ENCODE measurements around the gene SMAP1.
"Not testable (repeated sequence)": the region's sequence is repeated elsewhere in the genome, so short reads cannot be mapped to it uniquely, and the experiment has no call there.

Gene SMAP1

DNA sequence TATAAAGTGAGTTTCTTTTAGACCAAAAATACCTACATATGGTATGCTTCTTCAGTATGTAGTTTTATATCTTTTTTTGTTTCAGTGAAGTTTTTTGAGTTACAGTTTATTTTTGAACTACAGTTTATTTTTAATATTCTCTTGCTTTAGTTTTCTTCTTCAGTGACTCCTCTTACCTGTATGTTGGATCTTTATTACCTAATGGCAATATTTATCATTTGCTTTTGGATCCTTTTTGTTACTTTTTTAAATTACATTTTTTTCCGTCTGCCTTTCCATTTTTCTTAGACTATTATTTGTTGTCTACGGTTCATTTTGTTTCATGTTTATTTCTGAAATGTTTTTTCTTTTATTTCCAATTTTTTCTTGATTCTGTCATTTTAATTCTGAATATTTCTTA, 71.9 kb downstream of the SMAP1 start:
- Histone ChIP-seq H3K36me3 (ENCODE audit: insufficient read depth, insufficient read length, low read length) (no peaks in the 10 kb centered on the region), H3K4me1 (ENCODE audit: insufficient read depth, insufficient read length) (no peaks in the 10 kb centered on the region), H3K27me3 (ENCODE audit: insufficient read depth, insufficient read length) (no peaks in the 10 kb centered on the region), H3K4me3 (ENCODE audit: insufficient read length, low read depth) (no peak overlapping the region), H3K9ac (ENCODE audit: insufficient read length, low read depth) (no peak overlapping the region), H3K9me3 (ENCODE audit: insufficient read depth, low read length) (peaks cover 25% of the 10 kb centered on the region; the same call in 1 of the 2 replicates)
- TF ChIP-seq YY1 (IDR thresholded peaks at IDR 0.05; ENCODE audit: insufficient read depth, insufficient read length) (no peak), SUZ12 (IDR thresholded peaks at IDR 0.05; ENCODE audit: extremely low read depth, insufficient read depth, insufficient read length) (no peak), ZNF274 (IDR thresholded peaks at IDR 0.05; ENCODE audit: low read depth, low read length) (no peak)
- DNase-seq (ENCODE audit: low read depth, low spot score): no peak

- not testable (repeated sequence) for H3K9ac ChIP-seq (ENCODE audit: insufficient read length, low read depth); H3K4me3 ChIP-seq (ENCODE audit: insufficient read length, low read depth)
Measured at GRCh38 chr6:70740746-70741145, 73.1 kb downstream of the SMAP1 start.

GRCh38 chr6:70742462-70742861, 74.8 kb downstream of the SMAP1 start:
- H3K9ac ChIP-seq (ENCODE audit: insufficient read length, low read depth); DNase-seq (ENCODE audit: low read depth, low spot score); H3K36me3 ChIP-seq (ENCODE audit: insufficient read depth, insufficient read length, low read length); H3K4me1 ChIP-seq (ENCODE audit: insufficient read depth, insufficient read length); H3K4me3 ChIP-seq (ENCODE audit: insufficient read length, low read depth); H3K27me3 ChIP-seq (ENCODE audit: insufficient read depth, insufficient read length): not testable (repeated sequence)
- peaks cover 25% of the 10 kb centered on the region; the same call in 1 of the 2 replicates for H3K9me3 ChIP-seq (ENCODE audit: insufficient read depth, low read length)

More at GRCh38 chr6:70740746-70741145, 73.1 kb downstream of the SMAP1 start:
- not testable (repeated sequence) for H3K36me3 ChIP-seq (ENCODE audit: insufficient read depth, insufficient read length, low read length); H3K27me3 ChIP-seq (ENCODE audit: insufficient read depth, insufficient read length); H3K4me1 ChIP-seq (ENCODE audit: insufficient read depth, insufficient read length); DNase-seq (ENCODE audit: low read depth, low spot score)
- H3K9me3 ChIP-seq (ENCODE audit: insufficient read depth, low read length): peaks cover 25% of the 10 kb centered on the region; the same call in 1 of the 2 replicates

DNA sequence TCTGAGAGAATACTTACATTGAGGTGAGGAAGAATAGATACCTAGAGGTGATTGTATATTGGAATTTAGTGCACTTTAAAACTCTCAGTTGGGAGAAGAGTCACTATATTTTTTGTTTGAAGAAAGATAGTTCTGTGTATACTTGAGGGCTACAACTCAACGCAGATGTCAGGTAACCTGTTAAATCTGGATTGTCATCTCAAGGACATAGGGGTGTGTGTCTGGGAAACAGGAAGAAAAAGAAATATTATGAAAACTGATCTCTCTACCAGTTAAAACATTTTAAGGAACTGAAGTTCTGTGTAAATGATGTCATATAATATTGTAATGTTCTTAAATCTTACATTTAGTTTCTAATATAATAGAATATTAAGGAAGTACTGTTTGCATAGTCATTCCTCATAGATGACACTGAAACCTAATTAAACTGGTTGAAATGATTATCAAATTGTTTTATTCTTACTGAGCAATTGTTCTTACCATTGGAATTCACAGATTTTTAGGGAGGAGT, 86.2 kb downstream of the SMAP1 start:
- no peak overlapping the region for H3K4me3 ChIP-seq (ENCODE audit: insufficient read length, low read depth)
- TF ChIP-seq YY1 (IDR thresholded peaks at IDR 0.05; ENCODE audit: insufficient read depth, insufficient read length) (no peak), SUZ12 (IDR thresholded peaks at IDR 0.05; ENCODE audit: extremely low read depth, insufficient read depth, insufficient read length) (no peak), ZNF274 (IDR thresholded peaks at IDR 0.05; ENCODE audit: low read depth, low read length) (no peak)
- H3K9ac ChIP-seq (ENCODE audit: insufficient read length, low read depth): no peak overlapping the region
- H3K4me1 ChIP-seq (ENCODE audit: insufficient read depth, insufficient read length): no peaks in the 10 kb centered on the region
- no peaks in the 10 kb centered on the region for H3K36me3 ChIP-seq (ENCODE audit: insufficient read depth, insufficient read length, low read length)
- H3K27me3 ChIP-seq (ENCODE audit: insufficient read depth, insufficient read length): no peaks in the 10 kb centered on the region
- H3K9me3 ChIP-seq (ENCODE audit: insufficient read depth, low read length): no peaks in the 10 kb centered on the region
- DNase-seq (ENCODE audit: low read depth, low spot score): no peak

DNA sequence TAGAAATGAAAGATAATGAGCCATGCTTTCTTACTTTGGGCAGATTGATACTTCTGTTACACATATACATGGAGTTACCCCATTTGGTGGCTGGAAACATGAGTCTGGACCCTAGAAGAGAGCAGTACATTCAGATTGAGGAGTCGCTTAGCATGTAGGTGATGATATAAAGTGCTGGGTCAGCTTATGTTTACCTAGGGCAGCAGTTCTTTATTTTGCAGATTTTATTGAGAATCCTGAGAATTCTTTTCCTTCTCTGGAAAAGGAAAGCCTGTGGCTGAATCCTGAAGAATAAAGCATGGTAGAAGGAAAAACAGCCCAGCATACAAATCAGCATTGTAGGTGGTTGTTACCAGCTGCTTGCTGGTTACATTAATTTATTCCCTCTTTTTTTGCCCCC, 91.2 kb downstream of the SMAP1 start:
- Histone ChIP-seq H3K27me3 (ENCODE audit: insufficient read depth, insufficient read length) (no peaks in the 10 kb centered on the region), H3K4me1 (ENCODE audit: insufficient read depth, insufficient read length) (no peaks in the 10 kb centered on the region), H3K4me3 (ENCODE audit: insufficient read length, low read depth) (no peak overlapping the region), H3K36me3 (ENCODE audit: insufficient read depth, insufficient read length, low read length) (no peaks in the 10 kb centered on the region), H3K9me3 (ENCODE audit: insufficient read depth, low read length) (no peaks in the 10 kb centered on the region), H3K9ac (ENCODE audit: insufficient read length, low read depth) (no peak overlapping the region)
- TF ChIP-seq SUZ12 (IDR thresholded peaks at IDR 0.05; ENCODE audit: extremely low read depth, insufficient read depth, insufficient read length) (no peak), YY1 (IDR thresholded peaks at IDR 0.05; ENCODE audit: insufficient read depth, insufficient read length) (no peak), ZNF274 (IDR thresholded peaks at IDR 0.05; ENCODE audit: low read depth, low read length) (no peak)
- no peak for DNase-seq (ENCODE audit: low read depth, low spot score)

DNA sequence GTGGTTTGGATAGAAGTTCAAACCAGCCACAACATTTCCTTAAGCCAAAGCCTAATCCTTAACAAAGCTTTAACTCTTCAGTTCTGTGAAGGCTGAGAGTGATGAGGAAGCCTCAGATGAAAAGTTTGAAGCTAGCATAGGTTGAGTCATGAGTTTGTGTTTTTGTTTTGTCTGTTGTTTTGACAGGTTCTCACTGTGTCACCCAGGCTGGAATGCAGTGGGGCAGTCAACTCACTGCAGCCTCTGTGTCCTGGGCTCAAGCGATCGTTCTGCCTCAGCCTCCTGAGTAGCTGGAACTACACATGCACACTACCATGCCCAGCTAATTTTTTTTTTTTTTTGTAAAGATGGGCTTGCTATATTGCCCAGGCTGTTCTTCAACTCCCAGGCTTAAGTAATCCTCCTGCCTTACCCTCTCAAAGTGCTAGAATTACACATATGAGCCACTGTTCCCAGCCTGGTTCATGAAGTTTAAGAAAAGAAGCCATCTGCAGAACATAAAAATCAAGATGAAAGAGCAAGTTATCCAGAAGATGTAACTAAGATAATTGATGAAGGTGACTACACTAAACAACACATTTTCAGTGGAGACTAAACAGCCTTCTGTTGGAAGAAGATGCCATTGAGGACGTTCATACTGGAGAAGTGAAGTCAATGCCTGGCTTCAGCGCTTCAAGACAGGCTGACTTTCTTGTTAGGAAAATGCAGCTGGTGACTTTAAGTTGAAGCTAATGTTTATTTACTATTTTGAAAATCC, 96.2 kb downstream of the SMAP1 start:
- DNase-seq (ENCODE audit: low read depth, low spot score): no peak
- no peaks in the 10 kb centered on the region for H3K4me1 ChIP-seq (ENCODE audit: insufficient read depth, insufficient read length)
- H3K27me3 ChIP-seq (ENCODE audit: insufficient read depth, insufficient read length): no peaks in the 10 kb centered on the region
- TF ChIP-seq YY1 (IDR thresholded peaks at IDR 0.05; ENCODE audit: insufficient read depth, insufficient read length) (no peak), SUZ12 (IDR thresholded peaks at IDR 0.05; ENCODE audit: extremely low read depth, insufficient read depth, insufficient read length) (no peak), ZNF274 (IDR thresholded peaks at IDR 0.05; ENCODE audit: low read depth, low read length) (no peak)
- H3K36me3 ChIP-seq (ENCODE audit: insufficient read depth, insufficient read length, low read length): peaks cover 5% of the 10 kb centered on the region
- no peaks in the 10 kb centered on the region for H3K9me3 ChIP-seq (ENCODE audit: insufficient read depth, low read length)
- H3K4me3 ChIP-seq (ENCODE audit: insufficient read length, low read depth): no peak overlapping the region
- H3K9ac ChIP-seq (ENCODE audit: insufficient read length, low read depth): no peak overlapping the region

GRCh38 chr6:70764706-70765105, 97.0 kb downstream of the SMAP1 start:
- no peaks in the 10 kb centered on the region for H3K4me1 ChIP-seq (ENCODE audit: insufficient read depth, insufficient read length)
- H3K27me3 ChIP-seq (ENCODE audit: insufficient read depth, insufficient read length): no peaks in the 10 kb centered on the region
- H3K9ac ChIP-seq (ENCODE audit: insufficient read length, low read depth): no peak overlapping the region
- no peak for DNase-seq (ENCODE audit: low read depth, low spot score)
- H3K4me3 ChIP-seq (ENCODE audit: insufficient read length, low read depth): no peak overlapping the region
- TF ChIP-seq SUZ12 (IDR thresholded peaks at IDR 0.05; ENCODE audit: extremely low read depth, insufficient read depth, insufficient read length) (no peak), ZNF274 (IDR thresholded peaks at IDR 0.05; ENCODE audit: low read depth, low read length) (no peak), YY1 (IDR thresholded peaks at IDR 0.05; ENCODE audit: insufficient read depth, insufficient read length) (no peak)
- H3K36me3 ChIP-seq (ENCODE audit: insufficient read depth, insufficient read length, low read length): peaks cover 5% of the 10 kb centered on the region
- H3K9me3 ChIP-seq (ENCODE audit: insufficient read depth, low read length): no peaks in the 10 kb centered on the region

DNA sequence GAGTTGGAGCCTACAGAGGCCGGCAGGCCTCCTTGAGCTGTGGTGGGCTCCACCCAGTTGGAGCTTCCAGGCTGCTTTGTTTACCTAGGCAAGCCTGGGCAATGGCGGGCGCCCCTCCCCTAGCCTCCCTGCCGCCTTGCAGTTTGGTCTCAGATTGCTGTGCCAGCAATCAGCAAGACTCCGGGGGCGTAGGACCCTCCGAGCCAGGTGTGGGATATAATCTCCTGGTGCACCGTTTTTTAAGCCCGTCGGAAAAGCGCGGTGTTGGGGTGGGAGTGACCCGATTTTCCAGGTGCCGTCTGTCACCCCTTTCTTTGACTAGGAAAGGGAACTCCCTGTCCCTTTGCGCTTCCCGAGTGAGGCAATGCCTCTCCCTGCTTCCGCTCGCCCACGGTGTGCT, 103.7 kb downstream of the SMAP1 start:
- not testable (repeated sequence) for H3K9me3 ChIP-seq (ENCODE audit: insufficient read depth, low read length); H3K4me1 ChIP-seq (ENCODE audit: insufficient read depth, insufficient read length); DNase-seq (ENCODE audit: low read depth, low spot score); H3K4me3 ChIP-seq (ENCODE audit: insufficient read length, low read depth); H3K27me3 ChIP-seq (ENCODE audit: insufficient read depth, insufficient read length); H3K9ac ChIP-seq (ENCODE audit: insufficient read length, low read depth); H3K36me3 ChIP-seq (ENCODE audit: insufficient read depth, insufficient read length, low read length)
